ENCODE measurements around the gene GRID2.

DNA sequence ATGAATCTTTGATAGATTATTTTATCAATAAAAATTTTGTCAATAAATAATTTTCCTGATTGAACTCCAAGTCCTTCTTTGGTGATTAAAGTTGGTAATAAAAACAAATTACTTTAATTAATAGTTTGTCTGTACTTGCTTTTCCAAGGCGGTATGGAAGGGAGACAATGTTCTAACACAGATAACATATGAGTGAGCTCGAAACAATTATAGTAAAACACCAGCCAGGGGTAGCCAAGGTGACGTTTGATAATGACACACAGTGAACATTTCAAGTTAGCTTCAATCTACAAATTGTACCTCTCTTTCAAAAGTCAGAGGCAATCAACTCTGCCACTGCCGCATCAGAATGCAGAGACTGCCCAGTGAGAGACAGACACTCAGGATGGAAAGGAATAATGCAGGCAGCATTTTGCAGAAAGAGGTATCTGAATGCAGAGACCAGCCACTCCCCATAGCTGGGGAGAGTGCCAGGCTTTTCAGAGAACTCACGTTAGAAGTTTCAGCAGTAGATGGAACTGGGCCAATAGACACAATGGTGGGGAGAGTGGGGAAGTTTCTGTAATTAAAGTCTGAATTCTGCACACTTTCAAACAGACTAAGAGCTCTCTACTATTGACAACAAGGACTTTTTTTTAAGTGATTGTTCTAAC, 1506.7 kb downstream of the GRID2 start:
- TF ChIP-seq FOXM1 (IDR thresholded peaks at IDR 0.05; ENCODE audit: low read depth, low read length) (no peak), POLR2A (IDR thresholded peaks at IDR 0.05; ENCODE audit: low read depth, low read length) (no peak), POU2F2 (IDR thresholded peaks at IDR 0.05; ENCODE audit: borderline replicate concordance, low read depth, low read length) (no peak), ESRRA (IDR thresholded peaks at IDR 0.05; ENCODE audit: low read length) (no peak), JUND (IDR thresholded peaks at IDR 0.05; ENCODE audit: low read depth, low read length) (no peak), JUNB (IDR thresholded peaks at IDR 0.05) (no peak), TBL1XR1 (IDR thresholded peaks at IDR 0.05; ENCODE audit: low read depth, low read length) (no peak), EZH2 (IDR thresholded peaks at IDR 0.05; ENCODE audit: borderline replicate concordance, control insufficient read depth, low read depth, low read length) (no peak), ZSCAN29 (IDR thresholded peaks at IDR 0.05) (no peak), CREB1 (IDR thresholded peaks at IDR 0.05; ENCODE audit: low read depth) (no peak), KDM1A (IDR thresholded peaks at IDR 0.05; ENCODE audit: borderline replicate concordance) (no peak), ZZZ3 (IDR thresholded peaks at IDR 0.05; ENCODE audit: control insufficient read depth, insufficient read length, low read depth) (no peak)
- TF ChIP-seq, protein P1, sequence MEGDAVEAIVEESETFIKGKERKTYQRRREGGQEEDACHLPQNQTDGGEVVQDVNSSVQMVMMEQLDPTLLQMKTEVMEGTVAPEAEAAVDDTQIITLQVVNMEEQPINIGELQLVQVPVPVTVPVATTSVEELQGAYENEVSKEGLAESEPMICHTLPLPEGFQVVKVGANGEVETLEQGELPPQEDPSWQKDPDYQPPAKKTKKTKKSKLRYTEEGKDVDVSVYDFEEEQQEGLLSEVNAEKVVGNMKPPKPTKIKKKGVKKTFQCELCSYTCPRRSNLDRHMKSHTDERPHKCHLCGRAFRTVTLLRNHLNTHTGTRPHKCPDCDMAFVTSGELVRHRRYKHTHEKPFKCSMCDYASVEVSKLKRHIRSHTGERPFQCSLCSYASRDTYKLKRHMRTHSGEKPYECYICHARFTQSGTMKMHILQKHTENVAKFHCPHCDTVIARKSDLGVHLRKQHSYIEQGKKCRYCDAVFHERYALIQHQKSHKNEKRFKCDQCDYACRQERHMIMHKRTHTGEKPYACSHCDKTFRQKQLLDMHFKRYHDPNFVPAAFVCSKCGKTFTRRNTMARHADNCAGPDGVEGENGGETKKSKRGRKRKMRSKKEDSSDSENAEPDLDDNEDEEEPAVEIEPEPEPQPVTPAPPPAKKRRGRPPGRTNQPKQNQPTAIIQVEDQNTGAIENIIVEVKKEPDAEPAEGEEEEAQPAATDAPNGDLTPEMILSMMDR (IDR thresholded peaks at IDR 0.05 in 2 of 3, conservative IDR thresholded peaks at IDR 0.05 in 1 of 3; ENCODE audit: control insufficient read depth in 2 of 3, extremely low read depth in 1 of 3, insufficient read depth in 1 of 3, low read depth in 3 of 3, low read length in 3 of 3): no peak
- TF ChIP-seq, protein P2, sequence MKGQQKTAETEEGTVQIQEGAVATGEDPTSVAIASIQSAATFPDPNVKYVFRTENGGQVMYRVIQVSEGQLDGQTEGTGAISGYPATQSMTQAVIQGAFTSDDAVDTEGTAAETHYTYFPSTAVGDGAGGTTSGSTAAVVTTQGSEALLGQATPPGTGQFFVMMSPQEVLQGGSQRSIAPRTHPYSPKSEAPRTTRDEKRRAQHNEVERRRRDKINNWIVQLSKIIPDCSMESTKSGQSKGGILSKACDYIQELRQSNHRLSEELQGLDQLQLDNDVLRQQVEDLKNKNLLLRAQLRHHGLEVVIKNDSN (IDR thresholded peaks at IDR 0.05; ENCODE audit: borderline replicate concordance, extremely low read length, insufficient read depth, low read depth, low read length): no peak

Measured in GM12878 (cell line).